Astrocyte of the cerebellum (primary cell): Measurements from ENCODE around the gene RFTN1.

Experiments
- DNase-seq: peaks from one replicate; pipeline ENCODE4 v3.0.0-alpha.2; 2011; ENCODE audit warnings: low read depth
- H3K4me3 ChIP-seq: 2 replicates; pipeline ENCODE4 v1.5.1; 2011; ENCODE audit warnings: mild to moderate bottlenecking, low read depth, low read length, moderate library complexity
- CTCF ChIP-seq: IDR thresholded peaks from 2 replicates; pipeline ENCODE4 v1.5.1; 2012; ENCODE audit warnings: low read length, low read depth, moderate library complexity, mild to moderate bottlenecking; ENCODE audit errors: missing control alignments
- in situ Hi-C: cut with HindIII; loops from 2 replicates; pipeline ENCODE4 v1.10.0; 2017; ENCODE audit warnings: low sequenced_read_pairs

The RFTN1 gene

GRCh38 chr3:16365491-16366128, 147.9 kb downstream of the RFTN1 start:
- no peak for DNase-seq
- in situ Hi-C loops: no loop called here

GRCh38 chr3:16364963-16365362, 148.5 kb downstream of the RFTN1 start:
- no peak for DNase-seq
- in situ Hi-C loops: no loop called here
- no peak overlapping the region for H3K4me3 ChIP-seq
- TF ChIP-seq CTCF: no peak

More at GRCh38 chr3:16365491-16366128, 147.9 kb downstream of the RFTN1 start:
- no peak overlapping the region for H3K4me3 ChIP-seq
- TF ChIP-seq CTCF: no peak

GRCh38 chr3:16364323-16364722, 149.2 kb downstream of the RFTN1 start:
- no peak for DNase-seq
- in situ Hi-C loops: no loop called here
- no peak overlapping the region for H3K4me3 ChIP-seq
- no peak for TF ChIP-seq CTCF

GRCh38 chr3:16363636-16364035, 149.9 kb downstream of the RFTN1 start:
- no peak for DNase-seq
- in situ Hi-C loops: no loop called here
- no peak overlapping the region for H3K4me3 ChIP-seq
- no peak for TF ChIP-seq CTCF

- TF ChIP-seq CTCF: no peak
- in situ Hi-C loops: no loop called here
- no peak overlapping the region for H3K4me3 ChIP-seq
- DNase-seq: no peak
Observed at GRCh38 chr3:16362770-16363169, 150.7 kb downstream of the RFTN1 start.

- in situ Hi-C loops: no loop called here
- no peak overlapping the region for H3K4me3 ChIP-seq
- no peak for TF ChIP-seq CTCF
- no peak for DNase-seq
Observed at GRCh38 chr3:16361087-16361486, 152.4 kb downstream of the RFTN1 start.
